GM12874 (cell line): ENCODE measurements around the gene KMT2E.

Experiments
- TF ChIP-seq, protein P1 (sequence below): IDR thresholded peaks from 2 replicates; pipeline ENCODE4 v1.5.1; 2011; ENCODE audit warnings: low read depth, mild to moderate bottlenecking, control low read depth, low read length, moderate library complexity; ENCODE audit not compliant: insufficient read depth

KMT2E gene

DNA sequence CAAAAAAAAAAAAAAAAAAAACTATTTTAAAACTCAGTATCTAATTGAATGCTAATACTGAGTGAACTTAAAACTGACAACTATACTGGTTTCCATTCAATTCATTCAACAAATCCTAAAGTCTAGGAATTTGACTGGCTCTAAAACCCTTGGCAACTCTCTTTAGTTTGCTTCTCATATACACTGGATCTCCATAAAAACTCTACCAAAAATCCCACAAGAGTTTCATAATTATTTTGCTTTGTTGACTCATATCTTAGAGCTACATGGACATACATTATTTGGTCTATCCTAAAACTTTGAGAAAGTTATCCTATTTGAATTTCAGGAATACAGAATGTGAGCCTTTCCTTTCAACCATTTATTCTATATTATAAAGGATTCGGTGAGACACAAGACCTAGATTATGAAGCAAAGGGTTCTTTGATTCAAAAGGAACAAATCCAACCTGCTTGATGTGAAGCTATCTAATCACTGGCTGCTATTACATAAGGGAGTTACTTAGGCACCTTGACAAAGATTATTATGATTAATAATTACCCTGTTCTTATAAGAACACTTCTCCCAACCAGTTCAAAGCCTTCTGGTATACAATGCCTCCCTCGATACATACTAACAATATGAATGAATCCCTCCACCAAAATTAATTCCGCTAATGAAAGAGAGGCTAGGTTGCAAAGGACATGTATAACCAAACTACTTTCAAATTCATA, 15.8 kb upstream of the KMT2E start:
- TF ChIP-seq, protein P1, sequence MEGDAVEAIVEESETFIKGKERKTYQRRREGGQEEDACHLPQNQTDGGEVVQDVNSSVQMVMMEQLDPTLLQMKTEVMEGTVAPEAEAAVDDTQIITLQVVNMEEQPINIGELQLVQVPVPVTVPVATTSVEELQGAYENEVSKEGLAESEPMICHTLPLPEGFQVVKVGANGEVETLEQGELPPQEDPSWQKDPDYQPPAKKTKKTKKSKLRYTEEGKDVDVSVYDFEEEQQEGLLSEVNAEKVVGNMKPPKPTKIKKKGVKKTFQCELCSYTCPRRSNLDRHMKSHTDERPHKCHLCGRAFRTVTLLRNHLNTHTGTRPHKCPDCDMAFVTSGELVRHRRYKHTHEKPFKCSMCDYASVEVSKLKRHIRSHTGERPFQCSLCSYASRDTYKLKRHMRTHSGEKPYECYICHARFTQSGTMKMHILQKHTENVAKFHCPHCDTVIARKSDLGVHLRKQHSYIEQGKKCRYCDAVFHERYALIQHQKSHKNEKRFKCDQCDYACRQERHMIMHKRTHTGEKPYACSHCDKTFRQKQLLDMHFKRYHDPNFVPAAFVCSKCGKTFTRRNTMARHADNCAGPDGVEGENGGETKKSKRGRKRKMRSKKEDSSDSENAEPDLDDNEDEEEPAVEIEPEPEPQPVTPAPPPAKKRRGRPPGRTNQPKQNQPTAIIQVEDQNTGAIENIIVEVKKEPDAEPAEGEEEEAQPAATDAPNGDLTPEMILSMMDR, result no peak

DNA sequence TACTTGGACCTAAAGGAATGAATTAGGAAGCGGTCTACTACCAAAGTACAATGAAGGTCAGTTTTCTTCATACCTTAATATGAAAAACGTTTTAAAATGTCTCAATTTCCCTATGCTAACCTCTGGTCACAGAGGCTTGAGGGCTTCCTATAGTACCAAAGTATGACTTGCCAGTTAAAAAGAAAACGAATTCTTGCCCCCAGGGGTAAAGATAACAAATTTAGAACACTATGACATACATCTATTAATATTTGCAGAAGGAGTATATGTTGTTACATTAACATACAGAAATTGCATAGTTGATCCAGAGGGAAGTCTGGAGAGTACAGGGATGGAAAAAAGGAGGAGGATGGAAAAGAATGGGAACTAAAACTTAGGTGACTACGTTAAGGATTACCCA, 13.8 kb upstream of the KMT2E start:
- TF ChIP-seq, protein P1, result no peak

- TF ChIP-seq, protein P1, result no peak
Observed at GRCh38 chr7:105000927-105001336, 13.1 kb upstream of the KMT2E start.

DNA sequence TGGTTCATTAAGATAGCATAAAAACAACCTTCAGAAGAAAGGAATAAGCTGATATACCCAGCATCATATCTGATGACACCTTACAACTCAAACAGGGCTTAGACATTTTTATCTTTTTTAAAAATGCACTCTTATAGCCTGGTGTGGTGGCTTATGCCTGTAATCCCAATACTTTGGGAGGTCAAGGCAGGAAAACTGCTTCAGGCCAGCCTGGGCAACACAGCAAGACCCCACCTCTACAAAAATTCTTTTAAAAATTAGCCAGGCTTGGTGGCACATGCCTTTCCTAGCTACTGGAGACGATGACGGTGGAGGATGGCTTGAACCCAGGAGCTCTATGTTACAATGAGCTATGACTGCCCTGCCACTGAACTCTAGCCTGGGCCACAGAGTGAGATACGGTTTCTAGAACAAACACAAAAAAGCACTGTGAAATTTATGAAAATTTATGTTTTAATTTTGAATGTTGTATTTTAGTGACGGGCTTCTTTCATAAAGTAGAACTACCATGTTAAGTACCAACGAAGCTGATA, 12.3 kb upstream of the KMT2E start:
- TF ChIP-seq, protein P1, result no peak

GRCh38 chr7:105003275-105003674, 10.7 kb upstream of the KMT2E start:
- TF ChIP-seq, protein P1, result no peak

DNA sequence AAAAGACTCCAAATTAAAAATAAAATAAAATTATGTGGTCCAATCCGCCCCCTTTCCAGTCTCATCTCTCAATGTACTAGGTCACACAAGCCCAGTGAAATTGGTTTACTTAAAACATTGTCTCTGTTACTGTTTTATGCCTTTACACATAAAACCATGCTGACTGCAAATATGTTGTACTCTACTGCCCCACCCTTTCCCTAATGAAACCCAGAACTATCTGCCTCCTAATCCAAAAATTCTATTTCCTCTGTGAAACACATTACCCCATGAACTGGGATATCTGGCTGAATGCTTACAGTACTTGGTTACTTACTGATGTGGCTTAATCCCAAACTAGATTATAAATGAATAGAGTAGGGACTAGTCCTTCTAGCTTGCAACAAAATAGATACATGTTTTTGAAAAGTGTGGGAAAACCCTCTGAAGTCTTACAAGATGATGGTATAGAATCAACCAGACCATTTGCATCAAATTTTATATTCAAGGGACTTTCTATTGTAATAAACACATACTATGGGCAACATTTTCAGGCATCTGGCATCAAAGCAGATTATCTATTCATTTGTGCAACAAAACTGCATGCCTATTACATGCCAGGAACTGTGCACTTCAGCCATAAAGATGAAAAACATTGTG, 10.0 kb upstream of the KMT2E start:
- TF ChIP-seq, protein P1, result no peak

- TF ChIP-seq, protein P1, result no peak
Observed at GRCh38 chr7:105006367-105007136, 7.5 kb upstream of the KMT2E start.
